ENCODE data around the gene SUGP1.

DNA sequence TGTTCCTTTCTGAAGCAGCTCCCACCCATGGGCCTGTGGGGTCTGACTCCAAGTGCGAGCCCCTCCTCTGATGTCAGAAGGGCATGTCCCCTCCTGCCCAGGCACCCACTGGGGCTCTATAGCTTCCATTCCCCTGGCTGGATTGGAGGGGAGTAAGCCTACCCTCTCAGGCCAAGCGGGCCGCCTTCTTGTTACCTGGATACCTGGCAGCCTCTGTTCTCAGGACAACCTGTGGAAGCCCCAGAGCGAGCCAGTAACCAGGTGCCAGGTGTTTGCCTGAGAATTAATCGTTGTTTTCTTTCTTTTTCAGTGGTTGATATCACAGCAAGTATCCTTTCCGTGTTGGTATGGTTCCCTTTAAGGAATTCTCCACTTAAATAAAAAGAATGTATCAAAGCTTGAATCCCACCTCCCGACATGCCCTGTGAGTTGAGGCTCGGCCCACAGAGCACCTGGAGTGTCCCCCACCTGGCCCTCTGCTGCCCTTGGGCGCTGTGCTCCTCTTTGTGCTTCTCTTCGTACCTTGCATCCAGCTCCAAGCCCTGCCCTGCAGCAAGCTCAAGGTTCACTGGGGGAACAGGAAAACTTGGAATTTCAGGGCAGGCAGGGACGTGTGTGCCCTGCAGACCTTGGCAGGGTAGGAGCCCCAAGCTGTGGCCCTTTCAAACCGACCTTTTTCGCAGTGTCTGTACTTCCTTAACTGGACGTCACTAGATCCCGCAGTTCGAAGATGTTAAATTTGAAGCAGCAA lies 15.3 kb upstream of the SUGP1 start:
- TF ChIP-seq CTCF (IDR thresholded peaks at IDR 0.05 in 4 of 5, conservative IDR thresholded peaks at IDR 0.05 in 1 of 5) (no peak), POLR2A (IDR thresholded peaks at IDR 0.05) (no peak)
